Measurements from ENCODE around the gene SLX4IP. TPM values are rescaled to one million over a fixed set of nuclear protein-coding genes. Genes with fewer than 3 reads are reported as not detected.

SLX4IP gene
- polyA plus RNA-seq, 2 of the 4 experiments (the other 2 are of a cell fraction), result 3.4 to 7.5 TPM

GRCh38 chr20:10558635-10559187 lies 123.6 kb downstream of the SLX4IP start:
- peaks cover 48% of the 10 kb centered on the region for H3K4me1 ChIP-seq
- no peaks in the 10 kb centered on the region for H3K9me3 ChIP-seq
- peak overlapping the region; percentile 3 to 21; a peak in 3 of 6 replicates for H3K27ac ChIP-seq
- 79% methylated on average over 9 of the region's 9 CpGs for WGBS (ENCODE audit: missing lambda C conversion rate)
- ChIA-PET CTCF (interaction anchor here (0.6 to 3.2 kb wide), 9 partner anchors 20 to 826 kb away, joined by 3 to 12 read pairs (median 3); no protein-coding TSS in a partner anchor), POLR2A (interaction anchor here (1.0 kb wide), 1 partner anchor 115 kb away, joined by 3 read pairs; the partner anchor contains the start of gene JAG1)
- H3K4me3 ChIP-seq, result no peak overlapping the region
- ATAC-seq (peak in 1 of 2 experiments; percentile 69; a peak in 3 of 6 replicates), DNase-seq (ENCODE audit: low read depth in 1 of 2, low spot score in 1 of 2) (peak in 1 of 2 experiments; percentile 44), FAIRE-seq (no peak)
- peak overlapping the region; percentile 4; the same call in 1 of the 3 replicates for H3K4me2 ChIP-seq
- TF ChIP-seq EHF (CRISPR knock-in tag; IDR thresholded peaks at IDR 0.05) (no peak), FOSL2 (IDR thresholded peaks at IDR 0.05) (no peak), FOSL2 (CRISPR knock-in tag; IDR thresholded peaks at IDR 0.05) (peak; percentile 32; the same call in 1 of the 2 replicates), MAX (IDR thresholded peaks at IDR 0.05) (no peak), CHD2 (IDR thresholded peaks at IDR 0.05; ENCODE audit: low read length, partially characterized antibody) (no peak), TFCP2L1 (CRISPR knock-in tag; IDR thresholded peaks at IDR 0.05) (no peak)

- FAIRE-seq, result no peak
- Histone ChIP-seq H3K4me3 (no peak overlapping the region), H3K4me2 (peak overlapping the region; percentile 4; the same call in 1 of the 3 replicates), H3K27ac (peak overlapping the region; percentile 3 to 21; a peak in 3 of 6 replicates), H3K4me1 (peaks cover 42% of the 10 kb centered on the region), H3K9me3 (no peaks in the 10 kb centered on the region)
- ATAC-seq, result no peak
- no peak for TF ChIP-seq NPAS2 (CRISPR knock-in tag; IDR thresholded peaks at IDR 0.05; ENCODE audit: borderline replicate concordance)
- TF ChIP-seq PBX3 (IDR thresholded peaks at IDR 0.05), result no peak
- TF ChIP-seq CHD4 (IDR thresholded peaks at IDR 0.05; ENCODE audit: borderline replicate concordance), result no peak
- no peak for TF ChIP-seq NFE2L2 (conservative IDR thresholded peaks at IDR 0.05; ENCODE audit: low read length)
- TF ChIP-seq KDM5A (IDR thresholded peaks at IDR 0.05), result no peak
- no peak for TF ChIP-seq ZNF302 (CRISPR knock-in tag; IDR thresholded peaks at IDR 0.05)
- no peak for TF ChIP-seq SREBF2 (IDR thresholded peaks at IDR 0.05)
- TF ChIP-seq BHLHE40 (IDR thresholded peaks at IDR 0.05; ENCODE audit: low read depth, low read length), result no peak
- TF ChIP-seq ESRRA (IDR thresholded peaks at IDR 0.05; ENCODE audit: borderline replicate concordance, low read length), result no peak
- no peak for TF ChIP-seq MYC (IDR thresholded peaks at IDR 0.05; ENCODE audit: borderline replicate concordance, low read length)
- TF ChIP-seq JUNB (IDR thresholded peaks at IDR 0.05), result no peak
- no peak for TF ChIP-seq ZFP36 (IDR thresholded peaks at IDR 0.05; ENCODE audit: borderline replicate concordance, partially characterized antibody)
- TF ChIP-seq CEBPB (IDR thresholded peaks at IDR 0.05), result no peak
- TF ChIP-seq FOSL2 (IDR thresholded peaks at IDR 0.05), result no peak
- TF ChIP-seq FOSL2 (CRISPR knock-in tag; IDR thresholded peaks at IDR 0.05), result no peak
- ChIA-PET POLR2A (interaction anchor here (1.0 kb wide), 1 partner anchor 115 kb away, joined by 3 read pairs; the partner anchor contains the start of gene JAG1), CTCF (interaction anchor here (1.2 to 3.2 kb wide), 4 partner anchors 19 to 581 kb away, joined by 3 to 12 read pairs (median 4); no protein-coding TSS in a partner anchor)
- DNase-seq (ENCODE audit: low read depth in 1 of 2, low spot score in 1 of 2), result no peak
These were observed 124.2 kb downstream of the SLX4IP start for GRCh38 chr20:10559266-10559665.

- 52% methylated on average over 2 of the region's 2 CpGs for WGBS (ENCODE audit: missing lambda C conversion rate)
These were observed 125.6 kb downstream of the SLX4IP start for GRCh38 chr20:10560686-10561085.

More at GRCh38 chr20:10560686-10561085, 125.6 kb downstream of the SLX4IP start:
- H3K9me3 ChIP-seq, result no peaks in the 10 kb centered on the region
- H3K4me3 ChIP-seq, result no peak overlapping the region
- TF ChIP-seq EP300 (IDR thresholded peaks at IDR 0.05) (no peak), CEBPB (IDR thresholded peaks at IDR 0.05) (no peak), ZC3H11A (IDR thresholded peaks at IDR 0.05) (no peak), TP53 (CRISPR knock-in tag; IDR thresholded peaks at IDR 0.05) (no peak), FOSB (CRISPR knock-in tag; IDR thresholded peaks at IDR 0.05) (no peak), NR3C1 (IDR thresholded peaks at IDR 0.05) (no peak), FOXS1 (CRISPR knock-in tag; IDR thresholded peaks at IDR 0.05) (no peak), ZNF302 (CRISPR knock-in tag; IDR thresholded peaks at IDR 0.05) (no peak), PHF8 (IDR thresholded peaks at IDR 0.05; ENCODE audit: borderline replicate concordance, low read depth) (no peak), USF2 (IDR thresholded peaks at IDR 0.05) (no peak), RCOR1 (IDR thresholded peaks at IDR 0.05; ENCODE audit: low read depth, low read length) (no peak), CHD2 (IDR thresholded peaks at IDR 0.05; ENCODE audit: low read length, partially characterized antibody) (no peak), MYC (IDR thresholded peaks at IDR 0.05; ENCODE audit: borderline replicate concordance, low read length) (no peak), HOXB5 (CRISPR knock-in tag; IDR thresholded peaks at IDR 0.05) (no peak), CTCF (IDR thresholded peaks at IDR 0.05) (no peak), JUN (IDR thresholded peaks at IDR 0.05) (no peak), EHMT2 (IDR thresholded peaks at IDR 0.05; ENCODE audit: low read depth) (no peak)
- FAIRE-seq (no peak), ATAC-seq (no peak), DNase-seq (ENCODE audit: low read depth in 1 of 2, low spot score in 1 of 2) (no peak)
- POLR2A ChIA-PET, result no interaction called here
- CTCF ChIA-PET, result interaction anchor here (0.6 to 1.4 kb wide), 2 partner anchors 8 to 713 kb away, joined by 4 to 6 read pairs; no protein-coding TSS in a partner anchor
- H3K27ac ChIP-seq, result no peak overlapping the region
- peaks cover 38% of the 10 kb centered on the region for H3K4me1 ChIP-seq
- no peak overlapping the region for H3K4me2 ChIP-seq
